Stimulated activated CD8-positive, alpha-beta memory T cell treated with anti-CD3 and anti-CD28 coated beads, Interleukin-4, amount 100 ng/mL, for 1 hour (primary cell): ENCODE measurements around the gene CHRNA9.

Experiments
- DNase-seq, 2 donors: peaks; one replicate each; pipeline ENCODE4 v3.0.0-alpha.2; 2020; ENCODE audit warnings: low read depth in 2 of 2, low spot score in 1 of 2

CHRNA9 gene

GRCh38 chr4:40337051-40337450 is 1.9 kb downstream of the CHRNA9 start:
- no peak for DNase-seq

GRCh38 chr4:40337523-40337922 is 2.4 kb downstream of the CHRNA9 start:
- no peak for DNase-seq

- no peak for DNase-seq
Measured at GRCh38 chr4:40340030-40340429, 4.9 kb downstream of the CHRNA9 start.

- no peak for DNase-seq
Measured at GRCh38 chr4:40347472-40347871, 12.3 kb downstream of the CHRNA9 start.

GRCh38 chr4:40348000-40348399 is 12.9 kb downstream of the CHRNA9 start:
- no peak for DNase-seq

- no peak for DNase-seq
Measured at GRCh38 chr4:40349561-40350198, 14.5 kb downstream of the CHRNA9 start.

- DNase-seq = no peak
Measured at GRCh38 chr4:40350627-40351227, 15.6 kb downstream of the CHRNA9 start.

- no peak for DNase-seq
Measured at GRCh38 chr4:40354158-40354557, 19.0 kb downstream of the CHRNA9 start.

GRCh38 chr4:40355131-40355530 is 20.0 kb downstream of the CHRNA9 start:
- DNase-seq = no peak

- DNase-seq = no peak
Measured at GRCh38 chr4:40357738-40358137, 22.6 kb downstream of the CHRNA9 start.

GRCh38 chr4:40361338-40361737 is 26.2 kb downstream of the CHRNA9 start:
- no peak for DNase-seq

- DNase-seq = no peak
Measured at GRCh38 chr4:40363382-40363920, 28.3 kb downstream of the CHRNA9 start.

GRCh38 chr4:40363945-40364344 is 28.8 kb downstream of the CHRNA9 start:
- DNase-seq = no peak

- no peak for DNase-seq
Measured at GRCh38 chr4:40365766-40366165, 30.6 kb downstream of the CHRNA9 start.

- DNase-seq = no peak
Measured at GRCh38 chr4:40367451-40367850, 32.3 kb downstream of the CHRNA9 start.

GRCh38 chr4:40369437-40370274 is 34.5 kb downstream of the CHRNA9 start:
- no peak for DNase-seq

GRCh38 chr4:40372651-40373050 is 37.5 kb downstream of the CHRNA9 start:
- DNase-seq = no peak

- no peak for DNase-seq
Measured at GRCh38 chr4:40373636-40374035, 38.5 kb downstream of the CHRNA9 start.

- no peak for DNase-seq
Measured at GRCh38 chr4:40375095-40375494, 40.0 kb downstream of the CHRNA9 start.

GRCh38 chr4:40375620-40376019 is 40.5 kb downstream of the CHRNA9 start:
- DNase-seq = no peak

- no peak for DNase-seq
Measured at GRCh38 chr4:40377512-40378365, 42.6 kb downstream of the CHRNA9 start.
